Stomach (tissue), 4 donors: Measurements from ENCODE around the gene IFNA5.

Experiments
- CTCF ChIP-seq, 7 experiments: fragments of 450-650 bp in 4 of 7; fragments of 200-600 bp in 3 of 7; sonication (generic) in 3 of 7; IDR thresholded peaks; one replicate each; pipeline ENCODE4 v1.5.1; 2016 to 2019; ENCODE audit warnings: antibody characterized with exemption in 7 of 7, control low read depth in 2 of 7, mild to moderate bottlenecking in 1 of 7
- EP300 ChIP-seq: sonication (generic); formaldehyde crosslinking; IDR thresholded peaks from one replicate; pipeline ENCODE4 v1.6.1; 2017; ENCODE audit warnings: antibody characterized with exemption
- POLR2A ChIP-seq, 4 donors: fragments of 450-650 bp; IDR thresholded peaks; one replicate each; pipeline ENCODE4 v1.6.1; 2016; ENCODE audit warnings: antibody characterized with exemption in 4 of 4, control low read depth in 2 of 4, mild to moderate bottlenecking in 1 of 4, moderate library complexity in 1 of 4

GRCh38 chr9:21348430-21348970, 43.4 kb upstream of the IFNA5 start:
- TF ChIP-seq CTCF (IDR thresholded peaks at IDR 0.05) (no peak), EP300 (no peak), POLR2A (IDR thresholded peaks at IDR 0.05) (no peak)
